NCI-H1417 treated with DMSO at 0.1 percent for 48 hours (cell line): ENCODE data around the gene CHMP2A.

Experiments used
- DNase-seq: peaks from one replicate; lab custom pipeline; 2025; lab: John Stamatoyannopoulos, UW

Gene CHMP2A

GRCh38 chr19:58538257-58539168 is 16.4 kb downstream of the CHMP2A start:
- DNase-seq, result peak; percentile 1

GRCh38 chr19:58536852-58537798 is 17.8 kb downstream of the CHMP2A start:
- no peak for DNase-seq

- no peak for DNase-seq
These were observed 19.0 kb downstream of the CHMP2A start for GRCh38 chr19:58535857-58536256.

DNA sequence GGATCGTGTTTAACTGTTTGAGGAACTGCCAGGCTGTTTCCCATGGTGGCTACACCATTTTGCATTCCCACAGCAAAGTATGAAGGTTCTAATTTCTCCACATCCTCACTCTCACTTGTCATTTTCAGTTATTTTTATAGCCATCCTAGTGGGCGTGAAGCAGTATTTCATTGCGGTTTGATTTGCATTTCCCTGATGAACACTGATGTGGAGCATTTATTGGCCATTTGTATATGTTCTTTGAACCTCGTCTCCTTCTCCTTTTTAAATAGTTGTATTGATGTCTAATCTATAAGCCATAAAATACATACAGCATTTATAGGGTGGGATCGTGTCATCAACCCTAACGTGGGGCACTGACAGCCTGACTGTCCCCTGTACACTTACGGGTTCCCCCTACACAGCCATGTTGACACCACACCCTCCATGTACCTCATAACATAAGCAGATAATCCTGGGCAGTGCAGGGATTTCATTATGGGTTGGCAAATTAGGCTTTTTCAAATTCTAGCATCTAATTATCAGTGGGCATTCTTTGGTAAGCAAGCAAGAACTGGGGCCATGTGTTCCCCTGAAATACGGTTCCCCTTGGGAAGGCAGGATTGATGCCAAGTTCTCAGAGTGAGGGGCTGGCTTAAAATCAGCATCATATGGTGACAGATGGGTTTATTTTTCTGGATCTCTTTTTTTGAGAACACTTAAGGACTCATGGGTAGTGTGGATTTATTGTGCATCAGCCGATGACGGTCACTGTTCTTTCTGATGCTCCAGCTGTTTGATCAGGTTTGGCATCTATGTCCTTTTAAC is 23.7 kb downstream of the CHMP2A start:
- DNase-seq, result no peak

DNA sequence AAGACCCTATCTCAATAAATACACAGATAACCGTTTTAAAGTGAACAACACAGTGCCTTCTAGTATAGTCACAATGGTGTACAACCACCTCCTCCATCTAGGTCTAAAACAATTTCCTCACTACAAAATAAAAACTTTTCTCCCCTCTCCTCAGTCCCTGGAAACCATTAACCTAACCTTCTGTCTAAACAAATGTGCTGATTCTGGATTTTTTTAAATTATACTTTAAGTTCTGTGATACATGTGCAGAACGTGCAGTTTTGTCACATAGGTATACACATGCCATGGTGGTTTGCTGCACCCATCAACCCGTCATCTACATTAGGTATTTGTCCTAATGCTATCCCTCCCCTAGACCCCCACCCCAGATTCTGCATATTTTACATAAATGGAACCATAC is 25.5 kb downstream of the CHMP2A start:
- DNase-seq, result no peak

DNA sequence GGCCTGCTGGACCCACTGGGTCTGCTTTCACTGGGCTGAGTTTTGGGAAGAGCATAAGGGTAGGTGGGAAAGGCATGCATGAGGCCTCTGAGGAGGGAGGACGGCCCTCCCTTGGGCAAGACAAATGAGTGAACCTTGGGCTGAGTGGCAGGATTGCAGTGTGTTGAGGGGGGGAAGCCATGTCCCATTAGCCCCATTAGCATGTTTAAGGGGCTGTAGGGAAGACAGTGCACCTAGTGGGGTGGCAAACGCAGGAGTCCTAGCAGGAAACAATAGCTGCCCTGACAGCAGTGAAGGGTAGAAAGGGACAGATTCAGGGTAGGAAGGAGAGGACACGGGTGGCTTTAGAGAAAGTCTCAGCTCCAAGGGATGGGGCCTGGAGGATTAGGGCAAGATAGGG is 32.2 kb downstream of the CHMP2A start:
- DNase-seq, result no peak

DNA sequence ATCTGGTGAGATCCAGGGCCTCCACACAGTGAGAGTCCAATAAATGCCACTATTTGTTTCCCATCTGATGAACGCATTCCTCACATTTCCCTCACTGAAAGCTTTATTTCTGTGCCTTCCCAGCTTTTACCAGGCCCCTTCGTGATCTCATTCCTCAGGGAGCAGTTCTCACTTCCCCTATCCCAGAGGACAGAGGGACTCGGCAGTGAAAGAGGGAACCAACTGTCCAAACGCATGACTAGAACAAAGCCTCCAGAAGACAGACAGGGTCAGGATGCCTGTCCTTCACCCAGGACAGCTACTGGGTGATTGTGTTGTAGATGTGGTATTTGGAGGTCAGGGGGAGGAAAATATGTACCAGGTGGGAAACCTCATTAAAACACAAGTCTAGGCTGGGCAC is 33.3 kb downstream of the CHMP2A start:
- DNase-seq, result no peak

- no peak for DNase-seq
These were observed 34.7 kb downstream of the CHMP2A start for GRCh38 chr19:58520257-58520599.

DNA sequence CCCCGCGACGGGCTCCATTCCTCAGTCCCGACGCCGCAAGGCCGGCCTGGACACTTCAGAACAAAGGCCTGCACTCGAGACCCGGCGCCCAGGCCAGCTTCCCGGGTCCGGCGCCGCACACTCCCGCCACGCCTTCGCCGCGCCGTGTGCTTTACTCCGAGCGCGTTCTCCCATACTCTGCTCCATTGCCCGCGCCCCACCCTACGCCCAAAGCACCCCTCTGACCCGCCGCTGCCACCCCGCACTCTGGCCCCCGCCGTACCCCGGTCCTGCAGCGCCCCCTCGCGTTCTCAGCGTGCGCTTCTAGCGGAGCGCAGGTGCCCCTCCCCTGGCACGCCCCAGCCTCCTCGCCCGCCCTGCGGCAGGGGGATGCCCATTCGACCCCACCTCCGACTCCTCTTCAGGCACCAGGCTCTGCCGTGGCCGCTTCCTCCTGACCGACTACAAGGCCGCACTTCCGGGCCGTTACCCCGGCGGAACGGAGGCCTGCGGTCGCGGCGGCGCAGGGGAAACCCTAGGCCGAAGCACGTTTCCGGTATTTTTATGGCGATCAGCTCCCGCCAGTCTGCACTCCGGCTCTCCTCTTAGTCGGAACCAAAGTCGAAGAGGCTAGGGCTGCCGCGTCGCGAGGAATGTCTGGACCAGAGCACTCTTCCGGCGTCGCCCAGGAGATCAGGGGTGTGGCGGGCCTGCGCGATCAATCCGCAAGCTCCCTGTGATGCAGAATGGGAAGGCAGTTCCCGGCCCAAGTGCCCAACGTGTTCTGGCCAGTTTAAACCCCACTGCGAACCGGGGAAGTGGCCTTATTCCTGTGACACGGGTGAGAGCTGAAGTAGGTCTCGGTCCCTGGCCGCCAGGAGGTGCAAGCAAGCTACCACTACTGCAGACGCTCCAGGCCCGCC is 35.3 kb downstream of the CHMP2A start, which contains the start of gene ZBTB45:
TSS of gene ZBTB45 (minus strand) at position 456 of the 902 bp plus-strand sequence. CDS start 2,137 bp downstream, outside the sequence.
- DNase-seq, result peak; percentile 75

DNA sequence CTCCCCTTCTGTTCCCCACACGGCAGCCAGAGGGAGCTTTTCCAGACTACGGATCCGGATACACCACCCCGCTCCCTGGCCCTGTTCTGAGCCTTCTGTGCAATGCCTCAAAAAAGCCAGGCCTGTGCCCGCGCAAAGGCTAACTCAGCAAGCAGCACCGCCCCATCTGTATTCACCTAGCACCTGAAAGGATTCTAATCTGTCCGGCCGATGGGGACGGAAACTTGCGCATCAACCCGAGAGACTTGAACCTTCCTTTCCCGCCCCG is 35.9 kb downstream of the CHMP2A start:
- peak; percentile 35 for DNase-seq

DNA sequence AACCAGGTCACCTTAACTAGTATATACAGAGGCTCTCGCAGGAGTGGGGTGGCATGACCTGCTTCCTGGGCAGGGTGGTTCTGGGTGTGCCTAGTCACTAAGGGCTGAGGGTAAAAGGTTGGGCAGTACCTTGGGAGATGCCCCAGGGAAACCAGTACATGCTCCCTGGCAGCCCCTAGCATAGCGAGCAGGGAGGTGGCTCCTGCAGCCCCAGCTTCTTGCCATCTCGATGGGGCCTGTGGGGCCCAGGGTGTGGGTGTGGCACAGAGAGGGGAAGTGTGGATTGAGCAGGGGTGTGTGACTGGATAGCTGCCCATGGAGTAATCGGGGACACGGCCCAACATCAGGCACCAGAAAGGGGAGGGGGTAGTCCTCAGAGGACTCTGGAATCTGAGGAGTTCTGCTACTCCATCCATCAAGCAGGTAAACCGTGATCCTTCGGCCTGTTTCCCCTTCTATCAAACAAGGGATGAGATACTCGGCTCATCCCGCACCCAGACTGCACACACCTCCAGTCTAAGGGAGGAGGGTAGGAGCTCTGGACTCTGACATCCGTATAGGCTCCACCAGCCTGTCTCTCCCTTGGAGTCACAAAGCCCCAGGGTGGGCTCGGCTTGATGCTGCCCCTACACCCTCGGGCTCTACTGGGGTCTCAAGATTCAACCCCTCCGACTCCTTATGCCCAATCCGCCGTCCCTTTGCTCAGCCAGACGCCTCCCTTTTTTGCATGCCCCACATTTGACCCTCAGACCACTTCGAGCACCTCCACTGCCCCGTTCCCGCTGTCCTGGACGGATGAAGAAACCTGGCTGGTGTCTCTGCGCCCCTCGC is 36.4 kb downstream of the CHMP2A start:
- DNase-seq, result no peak

- no peak for DNase-seq
These were observed 37.7 kb downstream of the CHMP2A start for GRCh38 chr19:58516964-58517833.

- DNase-seq, result no peak
These were observed 38.6 kb downstream of the CHMP2A start for GRCh38 chr19:58516246-58516836.

- no peak for DNase-seq
These were observed 39.6 kb downstream of the CHMP2A start for GRCh38 chr19:58515259-58515658.

DNA sequence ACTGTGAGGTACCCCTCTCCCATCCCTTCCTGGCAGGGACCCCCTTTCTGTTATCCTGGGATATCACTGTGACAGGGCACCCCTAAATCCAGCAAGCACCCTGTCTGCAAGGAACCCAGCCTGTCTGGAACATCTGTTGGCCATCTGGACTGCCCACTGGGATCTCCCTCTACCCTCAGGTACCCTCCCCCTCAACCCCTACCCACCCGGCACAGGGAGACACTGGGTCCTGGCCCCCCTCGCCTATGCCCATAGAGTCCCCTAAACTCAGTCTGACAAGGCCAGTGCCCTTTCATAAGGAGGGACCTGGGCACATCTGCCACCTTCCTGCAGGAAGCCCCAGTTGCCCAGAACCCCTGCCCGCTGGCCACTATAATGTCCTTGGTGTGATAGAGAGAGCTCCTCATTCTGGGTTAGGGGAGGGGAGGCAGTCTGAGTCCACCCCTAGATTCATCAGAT is 40.3 kb downstream of the CHMP2A start:
- DNase-seq, result no peak

DNA sequence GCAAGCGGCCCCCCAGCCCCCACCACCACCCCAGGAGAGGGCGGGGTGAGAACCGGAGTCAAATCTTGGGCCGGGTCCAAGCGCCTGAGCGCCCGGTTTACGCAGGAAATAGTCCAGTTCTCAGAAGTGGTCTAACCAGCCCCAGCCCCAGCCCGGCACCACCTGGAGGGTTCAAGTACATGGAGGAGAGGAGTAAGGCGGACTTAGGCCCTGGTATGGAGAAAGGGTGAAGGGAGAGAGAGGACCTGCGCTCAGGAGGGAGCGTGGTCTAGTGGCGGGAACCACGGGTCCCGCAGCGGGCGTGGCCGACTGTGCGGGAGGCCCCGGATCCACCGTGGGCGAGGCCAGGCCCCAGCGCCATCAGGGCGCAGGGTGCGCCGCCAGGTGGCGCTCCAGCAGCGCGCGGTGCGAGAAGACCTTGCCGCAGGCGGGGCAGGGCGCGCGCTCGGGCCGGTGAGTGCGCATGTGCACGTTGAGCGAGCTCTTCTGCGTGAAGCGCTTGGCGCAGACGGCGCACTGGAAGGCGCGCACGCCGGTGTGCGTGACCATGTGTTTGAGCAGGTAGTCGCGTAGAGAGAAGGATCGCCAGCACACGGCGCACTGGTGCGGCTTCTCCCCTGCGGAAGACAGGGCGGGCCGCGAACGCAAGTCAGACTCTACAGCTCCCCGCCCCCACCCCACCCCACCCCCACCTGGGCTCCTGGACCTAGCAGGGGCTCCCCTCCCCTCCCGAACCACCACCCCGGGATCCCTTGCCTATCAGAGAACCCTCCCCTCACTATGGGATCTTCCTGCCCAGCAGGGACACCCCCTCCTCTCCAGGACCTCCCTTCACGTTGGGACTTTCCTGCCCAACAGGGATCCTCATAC is 41.0 kb downstream of the CHMP2A start:
- DNase-seq, result peak; percentile 13

DNA sequence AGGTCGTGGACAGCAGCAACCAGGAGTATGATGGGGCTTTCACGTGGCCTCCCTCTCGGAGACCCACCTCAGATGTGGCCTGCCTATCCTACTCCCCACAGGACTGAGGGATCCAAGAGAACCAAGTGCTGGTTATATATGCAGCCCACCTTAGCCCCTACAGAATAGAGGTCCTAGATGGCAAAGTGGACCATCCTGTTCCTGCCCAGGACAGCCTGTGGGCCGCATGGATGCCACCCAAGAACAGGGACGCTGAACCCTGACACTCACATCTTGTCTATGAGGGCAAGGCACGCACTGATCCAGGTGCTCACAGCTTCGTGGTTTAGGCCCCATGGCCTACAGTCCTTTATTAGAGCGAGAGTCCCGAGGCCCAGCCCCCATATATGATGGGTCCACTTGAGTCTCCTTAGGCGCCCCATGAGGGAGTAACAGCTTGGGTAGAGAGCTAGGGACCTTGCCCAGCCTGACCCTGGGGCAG is 41.7 kb downstream of the CHMP2A start:
- no peak for DNase-seq
